Suprapubic skin (tissue), 3 donors: ENCODE results near the gene LAMA4.

Source experiments
- CTCF ChIP-seq, 2 donors: fragments of 200-600 bp in 1 of 2; fragments of 450-650 bp in 1 of 2; sonication (generic) in 1 of 2; IDR thresholded peaks; one replicate each; pipeline ENCODE4 v1.5.1; 2016 to 2019; ENCODE audit warnings: antibody characterized with exemption in 2 of 2, mild to moderate bottlenecking in 1 of 2, moderate library complexity in 1 of 2
- POLR2A ChIP-seq, 2 donors: fragments of 450-650 bp; IDR thresholded peaks; one replicate each; pipeline ENCODE4 v1.6.1; 2017; ENCODE audit warnings: antibody characterized with exemption in 2 of 2, mild to moderate bottlenecking in 2 of 2, moderate library complexity in 2 of 2

GRCh38 chr6:112252571-112253497 lies 1.5 kb downstream of the LAMA4 start:
- TF ChIP-seq POLR2A (IDR thresholded peaks at IDR 0.05) (no peak), CTCF (IDR thresholded peaks at IDR 0.05) (no peak)
